GM21515 (cell line): ENCODE results near the gene PSEN2.
"Not testable (repeated sequence)": the region's sequence is repeated elsewhere in the genome, so short reads cannot be mapped to it uniquely, and the experiment has no call there.

ENCODE experiments used
- ATAC-seq: cut with Tn5 transposase; IDR thresholded peaks from one replicate; pipeline ENCODE4 v1.9.1; 2021; ENCODE audit not compliant: unreplicated experiment

The PSEN2 gene

DNA sequence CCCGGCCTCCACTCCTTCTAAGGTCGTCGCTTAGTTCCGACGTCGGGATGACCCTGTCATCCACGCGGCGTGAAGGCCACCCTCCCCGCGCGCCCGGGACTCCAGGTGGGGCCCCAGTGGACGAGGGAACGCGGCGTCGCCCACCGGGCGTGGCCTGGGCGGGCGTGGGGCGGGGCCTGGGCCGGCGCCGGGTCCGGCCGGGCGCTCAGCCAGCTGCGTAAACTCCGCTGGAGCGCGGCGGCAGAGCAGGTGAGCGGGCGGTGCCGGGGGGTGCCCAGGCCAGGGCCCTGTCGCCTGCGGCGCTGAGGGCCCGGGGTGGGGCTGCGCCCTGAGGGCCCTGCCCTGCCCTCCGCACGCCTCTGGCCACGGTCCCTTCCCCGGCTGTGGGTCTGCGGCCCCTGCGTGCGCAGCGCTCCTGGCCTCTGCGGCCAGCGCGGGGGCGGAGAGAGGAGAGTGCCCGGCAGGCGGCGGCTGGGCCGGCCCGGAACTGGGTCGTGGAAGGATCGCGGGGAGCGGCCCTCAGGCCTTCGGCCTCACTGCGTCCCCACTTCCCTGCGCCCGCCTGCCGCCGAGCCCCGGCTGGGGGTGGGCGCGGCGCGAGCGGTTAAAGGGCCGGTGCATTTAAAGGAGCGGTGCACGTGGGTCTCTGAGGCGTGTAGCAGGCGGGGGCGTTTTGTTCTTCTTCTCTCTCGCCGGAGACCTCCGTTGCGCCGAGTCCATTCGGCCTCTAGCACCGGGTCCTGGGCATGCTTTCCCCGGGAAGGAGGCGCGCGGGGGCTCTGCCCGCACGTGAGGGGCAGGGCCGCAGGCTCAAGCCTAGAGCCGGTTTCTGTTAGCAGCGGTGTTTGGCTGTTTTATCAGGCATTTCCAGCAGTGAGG is at the start of gene PSEN2:
PSEN2 (plus strand) TSS at position 216 of the 879 bp plus-strand sequence. CDS start 11,292 bp downstream, outside the sequence.
- ATAC-seq, result peak; percentile 93

DNA sequence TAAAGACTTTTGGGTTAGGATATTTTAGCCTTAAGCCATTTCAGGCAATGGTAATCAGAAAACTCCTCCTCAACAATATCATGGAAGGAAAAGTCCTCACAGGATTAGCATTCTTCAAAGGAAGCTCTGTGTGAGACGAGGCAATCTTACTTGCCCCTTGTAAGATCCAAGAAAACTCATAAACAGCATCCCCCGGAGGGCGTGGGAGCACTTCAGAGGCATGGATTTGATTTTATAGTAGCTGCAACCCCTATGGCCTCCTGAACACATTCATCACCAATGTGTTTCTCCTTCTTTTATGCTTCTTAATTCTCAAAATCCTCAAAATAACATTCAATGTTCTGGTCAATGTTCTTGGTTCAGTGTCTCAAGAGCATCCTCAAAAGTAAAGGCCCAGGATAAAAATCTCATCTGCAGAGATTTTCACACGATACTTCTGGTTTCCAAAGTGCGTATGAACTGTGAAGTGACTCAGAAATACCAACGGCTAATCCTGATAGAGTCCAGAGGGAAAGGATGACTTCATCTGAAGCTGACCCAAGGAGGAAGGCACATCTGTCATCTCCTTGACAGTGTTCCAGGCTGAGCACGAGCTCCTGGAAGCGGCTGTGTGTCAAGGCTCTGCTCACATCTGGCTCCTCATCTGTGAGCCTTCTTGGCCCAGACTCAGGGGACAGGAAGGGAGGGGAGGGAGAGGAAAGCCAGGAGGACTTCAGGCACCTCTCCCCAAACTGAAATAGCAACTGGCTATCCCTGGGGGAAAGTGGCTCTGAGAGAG is 49.3 kb upstream of the PSEN2 start:
- no peak for ATAC-seq

- ATAC-seq, result no peak
Observed at GRCh38 chr1:226821719-226822085, 48.7 kb upstream of the PSEN2 start.

- no peak for ATAC-seq
Observed at GRCh38 chr1:226823643-226824042, 46.8 kb upstream of the PSEN2 start.

GRCh38 chr1:226825037-226825745 is 45.2 kb upstream of the PSEN2 start:
- no peak for ATAC-seq

DNA sequence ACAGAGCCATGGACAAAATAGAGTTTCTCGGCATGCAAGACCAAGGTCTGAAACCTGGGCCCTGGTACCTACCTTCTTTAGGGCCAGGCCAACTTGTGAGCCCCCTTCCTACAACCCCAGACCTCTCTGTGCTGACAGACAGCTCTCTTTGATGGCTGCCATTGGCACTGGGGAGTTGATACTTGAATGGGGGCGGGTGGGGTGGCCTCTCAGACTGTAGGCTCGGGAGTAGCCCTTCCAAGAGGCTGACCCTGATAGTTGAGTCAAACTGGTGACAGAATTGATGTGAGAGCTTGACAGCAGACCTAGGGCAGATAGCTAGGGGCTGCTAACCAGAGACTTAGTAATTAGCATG is 44.7 kb upstream of the PSEN2 start:
- ATAC-seq, result no peak

- ATAC-seq, result no peak
Observed at GRCh38 chr1:226826479-226827261, 43.7 kb upstream of the PSEN2 start.

GRCh38 chr1:226827458-226827857 is 43.0 kb upstream of the PSEN2 start:
- no peak for ATAC-seq

DNA sequence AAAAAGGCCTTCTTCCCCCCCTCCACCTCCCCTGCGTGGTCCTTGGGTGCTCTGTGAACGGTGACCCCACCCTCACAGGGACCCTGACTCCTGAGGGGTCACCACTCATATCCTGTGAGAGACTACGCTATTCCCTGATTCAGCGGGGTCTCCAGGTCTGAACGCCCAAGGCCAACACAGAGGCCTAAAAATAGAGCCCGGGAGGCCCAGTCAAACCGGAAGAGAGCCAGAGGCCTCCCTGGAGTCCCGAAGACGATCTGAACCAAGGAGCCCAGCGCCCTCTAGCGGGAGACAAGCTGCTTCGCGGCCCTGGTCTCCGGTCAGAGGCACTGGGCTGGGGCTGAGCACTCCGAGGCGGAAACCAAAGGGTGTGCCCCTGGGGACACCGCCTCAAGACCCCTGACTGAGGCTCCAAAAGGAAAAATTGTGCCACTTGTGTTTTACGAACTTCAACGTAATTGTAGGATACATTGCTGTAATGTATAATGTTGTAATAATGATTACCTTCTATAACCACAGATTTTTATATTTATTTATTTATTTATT is 42.4 kb upstream of the PSEN2 start:
- ATAC-seq, result peak; percentile 98

GRCh38 chr1:226829105-226829504 is 41.3 kb upstream of the PSEN2 start:
- no peak for ATAC-seq

DNA sequence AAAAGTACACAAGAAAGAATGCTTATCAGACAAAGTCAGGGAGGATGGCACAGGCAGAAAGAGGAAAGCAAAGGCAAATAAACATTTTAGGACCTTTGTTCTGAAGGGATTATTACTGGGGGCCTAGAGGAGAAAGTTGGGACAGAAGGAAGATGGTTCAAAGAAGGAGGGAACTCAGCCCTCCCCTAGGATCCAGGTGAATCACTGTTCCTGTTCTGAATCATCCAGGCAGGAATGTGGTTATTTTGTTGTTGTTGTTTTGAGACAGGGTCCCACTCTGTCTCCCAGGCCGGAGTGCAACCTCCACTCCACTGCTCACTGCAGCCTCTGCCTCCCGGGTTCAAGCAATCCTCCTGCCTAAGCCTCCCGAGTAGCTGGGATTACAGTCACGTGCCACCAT is 38.5 kb upstream of the PSEN2 start:
- no peak for ATAC-seq

GRCh38 chr1:226832613-226833012 is 37.8 kb upstream of the PSEN2 start:
- no peak for ATAC-seq

GRCh38 chr1:226834179-226834578 is 36.2 kb upstream of the PSEN2 start:
- not testable (repeated sequence) for ATAC-seq

- ATAC-seq, result not testable (repeated sequence)
Observed at GRCh38 chr1:226835396-226835795, 35.0 kb upstream of the PSEN2 start.

DNA sequence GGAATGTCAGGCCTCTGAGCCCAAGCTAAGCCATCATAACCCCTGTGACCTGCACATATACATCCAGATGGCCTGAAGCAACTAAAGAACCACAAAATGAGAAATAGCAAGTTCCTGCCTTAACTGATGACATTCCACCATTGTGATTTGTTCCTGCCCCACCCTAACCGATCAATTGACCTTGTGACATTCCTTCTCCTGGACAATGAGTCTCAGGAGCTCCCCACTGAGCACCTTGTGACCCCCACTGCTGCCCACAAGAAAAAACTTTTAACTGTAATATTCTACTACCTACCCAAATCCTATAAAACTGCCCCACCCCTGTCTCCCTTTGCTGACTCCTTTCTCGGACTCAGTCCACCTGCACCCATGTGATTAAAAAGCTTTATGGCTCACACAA is 32.5 kb upstream of the PSEN2 start:
- ATAC-seq, result not testable (repeated sequence)

GRCh38 chr1:226838456-226838855 is 32.0 kb upstream of the PSEN2 start:
- no peak for ATAC-seq

DNA sequence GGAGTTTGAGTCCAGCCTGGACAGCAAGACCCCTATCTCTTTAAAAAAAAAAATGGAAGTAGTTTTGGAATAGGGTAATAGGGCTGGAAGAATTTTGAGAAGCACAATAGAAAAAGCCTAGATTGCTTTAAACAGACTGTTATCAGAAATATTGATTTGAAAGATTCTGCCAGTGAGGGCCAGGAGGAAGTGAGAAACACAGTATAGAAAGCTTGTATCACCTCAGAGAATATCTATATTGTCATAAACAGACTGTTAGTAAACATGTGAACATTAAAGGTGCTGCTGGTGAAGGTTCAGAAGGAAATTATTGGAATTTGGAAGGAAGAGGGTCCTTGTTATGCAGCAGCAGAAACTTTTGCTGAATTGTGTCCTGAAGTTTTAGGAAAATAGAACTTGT is 24.8 kb upstream of the PSEN2 start:
- no peak for ATAC-seq

DNA sequence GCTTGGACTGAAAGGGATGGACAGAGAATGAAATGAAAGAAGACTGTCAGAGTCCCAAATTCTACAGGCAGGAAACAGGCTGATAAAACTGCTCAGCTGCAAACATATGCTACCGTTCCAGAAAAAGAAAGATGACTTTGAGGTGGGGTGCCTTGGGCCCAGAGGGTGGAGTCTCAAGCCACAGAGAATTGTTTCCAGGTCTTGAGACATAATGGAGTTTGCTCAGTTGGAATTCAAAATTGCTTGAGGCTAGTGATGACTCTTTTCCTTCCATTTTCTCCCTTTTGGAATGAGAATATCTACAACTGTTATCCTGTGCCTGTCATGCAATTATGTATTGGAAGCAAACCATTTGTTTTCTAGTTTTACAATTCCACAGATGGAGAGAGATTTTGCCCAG is 23.6 kb upstream of the PSEN2 start:
- no peak for ATAC-seq

GRCh38 chr1:226854548-226854947 is 15.9 kb upstream of the PSEN2 start:
- ATAC-seq, result not testable (repeated sequence)

DNA sequence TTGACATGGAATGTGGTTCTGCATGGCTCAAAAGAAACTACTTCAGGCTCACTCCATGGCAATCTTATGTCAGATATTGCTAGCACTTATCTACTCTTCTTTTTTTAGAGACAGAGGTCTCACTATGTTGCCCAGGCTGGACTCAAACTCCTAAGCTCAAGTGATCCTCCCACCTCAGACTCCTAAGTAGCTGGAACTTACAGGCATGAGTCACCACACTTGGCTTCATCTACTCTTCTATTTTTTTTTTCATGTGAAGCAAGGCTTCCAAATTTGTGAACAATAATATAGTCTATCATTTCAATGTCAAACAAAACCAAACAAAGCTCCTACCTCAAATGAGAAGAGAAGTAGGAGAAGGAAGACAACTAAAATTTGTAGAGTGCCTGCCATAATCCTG is 7.5 kb upstream of the PSEN2 start:
- no peak for ATAC-seq

DNA sequence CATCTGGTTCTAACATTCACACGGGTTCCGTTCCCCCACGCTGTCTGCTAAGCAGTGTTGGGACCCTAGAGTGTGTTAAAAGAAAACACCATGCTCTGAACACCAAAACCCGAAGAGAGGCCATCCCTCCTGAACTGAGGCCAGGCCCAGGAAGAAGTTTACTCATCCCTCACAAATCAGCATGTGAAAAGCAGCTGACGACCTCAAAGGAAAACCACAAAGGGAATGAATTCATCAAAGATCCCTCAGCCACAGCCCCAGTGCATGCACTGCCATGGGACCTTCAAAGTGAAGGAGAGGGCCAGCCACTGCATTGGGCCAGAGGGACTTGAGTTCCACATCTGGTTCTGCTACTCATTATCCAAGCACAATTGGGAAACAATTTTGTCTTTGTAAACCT is 7.0 kb upstream of the PSEN2 start:
- ATAC-seq, result no peak
